Esophagus muscularis mucosa (tissue), 4 donors: ENCODE measurements around the gene SNHG17. TPM values are rescaled to one million over a fixed set of nuclear protein-coding genes. Genes with fewer than 3 reads are reported as not detected.
"Not testable (repeated sequence)": the region's sequence is repeated elsewhere in the genome, so short reads cannot be mapped to it uniquely, and the experiment has no call there.

Experiments
- DNase-seq: peaks from one replicate; pipeline ENCODE4 v3.0.0-alpha.2; 2017; ENCODE audit errors: extremely low spot score
- H3K27ac ChIP-seq, 4 donors: fragments of 200-600 bp; sonication (generic); replicated peaks in 1 of 4; 1 replicate in 3 of 4; 2 replicates in 1 of 4; pipeline ENCODE4 v1.5.1; 2016 to 2019; ENCODE audit warnings: mild to moderate bottlenecking in 1 of 4
- H3K27me3 ChIP-seq, 4 donors: fragments of 200-600 bp; sonication (generic); one replicate each; pipeline versions ENCODE4 v1.5.1 to v1.6.0; 2016 to 2019
- H3K36me3 ChIP-seq, 4 donors: fragments of 200-600 bp; sonication (generic); one replicate each; pipeline ENCODE4 v1.5.1; 2016 to 2019
- H3K4me1 ChIP-seq, 4 donors: fragments of 200-600 bp; sonication (generic); one replicate each; pipeline ENCODE4 v1.5.1; 2016 to 2019
- H3K4me3 ChIP-seq, 4 donors: fragments of 200-600 bp; sonication (generic); 1 replicate in 2 of 4; 2 replicates in 2 of 4; pipeline ENCODE4 v1.5.1; 2016 to 2019; ENCODE audit warnings: mild to moderate bottlenecking in 4 of 4, moderate library complexity in 1 of 4
- H3K9me3 ChIP-seq, 4 donors: fragments of 200-600 bp; sonication (generic); 1 replicate in 3 of 4; 2 replicates in 1 of 4; pipeline ENCODE4 v1.5.1; 2016 to 2019
- EP300 ChIP-seq: sonication (generic); formaldehyde crosslinking; IDR thresholded peaks from one replicate; pipeline ENCODE4 v1.6.1; 2017; ENCODE audit warnings: antibody characterized with exemption
- POLR2A ChIP-seq: fragments of 450-650 bp; IDR thresholded peaks from one replicate; pipeline ENCODE4 v1.6.1; 2017; ENCODE audit warnings: antibody characterized with exemption, moderate library complexity, mild to moderate bottlenecking, low read depth
- POLR2AphosphoS5 ChIP-seq, 2 donors: sonication (generic); formaldehyde crosslinking; IDR thresholded peaks; one replicate each; pipeline ENCODE4 v1.6.1; 2017; ENCODE audit warnings: antibody characterized with exemption in 2 of 2
- WGBS: methylation state at CpG from one replicate; pipeline ENCODE4 v1.1.5; 2018; 5-methylcytosine and 5-hydroxymethylcytosine counted together
- intact Hi-C: fragments of 100-400 bp; cut with DNase I; formaldehyde crosslinking; loops from one replicate; pipeline ENCODE4 v1.15.1; 2023
- total RNA-seq, 4 donors: library from RNA; depleted of rRNA; stranded (reverse); fragments of >200 nt; gene quantifications; one replicate each; pipeline versions ENCODE4 v1.1.0 to v1.2.1, GENCODE V29; 2016
- TF ChIP-seq, protein P1 (sequence below), 3 experiments: fragments of 200-600 bp in 2 of 3; fragments of 450-650 bp in 1 of 3; sonication (generic) in 2 of 3; IDR thresholded peaks; one replicate each; pipeline ENCODE4 v1.5.1; 2017 to 2019; ENCODE audit warnings: antibody characterized with exemption in 3 of 3, mild to moderate bottlenecking in 2 of 3, moderate library complexity in 1 of 3

SNHG17 gene
- total RNA-seq, 4 donors from 2014 or later: 12.8 to 19.4 (median 18.6) TPM

DNA sequence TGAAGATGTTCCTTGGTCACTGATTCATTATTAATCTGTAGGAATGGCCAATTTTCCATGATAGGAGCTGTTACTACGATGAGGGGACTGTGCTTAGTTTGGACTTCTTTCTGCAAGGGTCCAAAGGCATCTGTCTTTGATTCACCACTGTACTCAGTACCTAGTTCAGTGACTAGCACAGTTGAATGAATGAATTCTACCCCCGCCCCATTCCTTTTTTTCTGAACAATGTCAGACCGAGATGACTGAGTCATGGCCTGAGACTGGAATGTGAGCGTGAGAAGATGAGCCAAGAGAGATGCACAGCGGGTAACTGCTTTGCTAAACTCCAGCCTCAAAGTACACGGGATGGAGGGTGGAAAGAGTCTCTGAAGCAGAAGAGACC lies 419 bp upstream of the SNHG17 start:
- peaks cover 3 to 24% (median 17%) of the 10 kb centered on the region in 4 donors for H3K4me1 ChIP-seq
- H3K27ac ChIP-seq: peak overlapping the region in 1 of 4 donors; percentile 82
- H3K27me3 ChIP-seq: no peaks in the 10 kb centered on the region
- intact Hi-C loops: no loop called here
- peaks cover 13 to 38% (median 33%) of the 10 kb centered on the region in 4 donors for H3K36me3 ChIP-seq
- H3K4me3 ChIP-seq: peak overlapping the region in 2 of 4 donors; percentile 71 to 89
- TF ChIP-seq, protein P1, sequence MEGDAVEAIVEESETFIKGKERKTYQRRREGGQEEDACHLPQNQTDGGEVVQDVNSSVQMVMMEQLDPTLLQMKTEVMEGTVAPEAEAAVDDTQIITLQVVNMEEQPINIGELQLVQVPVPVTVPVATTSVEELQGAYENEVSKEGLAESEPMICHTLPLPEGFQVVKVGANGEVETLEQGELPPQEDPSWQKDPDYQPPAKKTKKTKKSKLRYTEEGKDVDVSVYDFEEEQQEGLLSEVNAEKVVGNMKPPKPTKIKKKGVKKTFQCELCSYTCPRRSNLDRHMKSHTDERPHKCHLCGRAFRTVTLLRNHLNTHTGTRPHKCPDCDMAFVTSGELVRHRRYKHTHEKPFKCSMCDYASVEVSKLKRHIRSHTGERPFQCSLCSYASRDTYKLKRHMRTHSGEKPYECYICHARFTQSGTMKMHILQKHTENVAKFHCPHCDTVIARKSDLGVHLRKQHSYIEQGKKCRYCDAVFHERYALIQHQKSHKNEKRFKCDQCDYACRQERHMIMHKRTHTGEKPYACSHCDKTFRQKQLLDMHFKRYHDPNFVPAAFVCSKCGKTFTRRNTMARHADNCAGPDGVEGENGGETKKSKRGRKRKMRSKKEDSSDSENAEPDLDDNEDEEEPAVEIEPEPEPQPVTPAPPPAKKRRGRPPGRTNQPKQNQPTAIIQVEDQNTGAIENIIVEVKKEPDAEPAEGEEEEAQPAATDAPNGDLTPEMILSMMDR (IDR thresholded peaks at IDR 0.05): peak in 1 of 3 experiments; percentile 2
- TF ChIP-seq POLR2AphosphoS5 (IDR thresholded peaks at IDR 0.05) (no peak), EP300 (no peak), POLR2A (no peak)
- no peak for DNase-seq
- 64% methylated on average over 6 of the region's 6 CpGs for WGBS
- H3K9me3 ChIP-seq: peaks cover 0 to 8% (median 0%) of the 10 kb centered on the region in 4 donors

DNA sequence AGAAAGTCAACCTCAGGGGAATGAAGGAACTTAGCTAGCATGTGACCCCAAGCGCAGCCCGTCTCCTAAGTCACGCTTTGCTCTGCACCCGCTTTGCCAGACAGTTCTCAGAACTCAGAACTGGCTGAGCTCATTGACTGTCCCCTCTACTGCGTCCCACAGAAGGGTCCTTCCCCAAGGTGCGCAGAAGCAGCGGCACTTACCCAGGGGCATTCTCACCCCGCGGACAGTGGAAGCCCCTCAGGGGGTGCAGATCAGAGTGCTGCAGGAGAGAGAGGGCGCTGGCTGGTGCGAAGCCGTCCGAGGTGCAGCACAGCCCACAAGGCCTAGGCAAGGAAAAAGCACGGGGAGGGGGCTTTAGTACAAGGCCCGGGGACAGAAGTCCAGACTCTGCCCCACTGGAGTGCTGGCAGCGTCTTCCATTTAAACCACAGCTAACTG lies 807 bp downstream of the SNHG17 start:
- 4% methylated on average over 12 of the region's 16 CpGs for WGBS
- H3K4me1 ChIP-seq: peaks cover 3 to 24% (median 17%) of the 10 kb centered on the region in 4 donors
- H3K36me3 ChIP-seq: peaks cover 17 to 51% (median 46%) of the 10 kb centered on the region in 4 donors
- TF ChIP-seq POLR2A (no peak), POLR2AphosphoS5 (IDR thresholded peaks at IDR 0.05) (no peak), EP300 (no peak)
- TF ChIP-seq, protein P1 (IDR thresholded peaks at IDR 0.05): no peak
- intact Hi-C loops: no loop called here
- H3K27me3 ChIP-seq: no peaks in the 10 kb centered on the region
- peak overlapping the region; percentile 82 to 87 (median 84) for H3K27ac ChIP-seq
- DNase-seq: no peak
- peak overlapping the region; percentile 60 to 89 (median 73) for H3K4me3 ChIP-seq
- H3K9me3 ChIP-seq: peaks cover 0 to 8% (median 0%) of the 10 kb centered on the region in 4 donors

DNA sequence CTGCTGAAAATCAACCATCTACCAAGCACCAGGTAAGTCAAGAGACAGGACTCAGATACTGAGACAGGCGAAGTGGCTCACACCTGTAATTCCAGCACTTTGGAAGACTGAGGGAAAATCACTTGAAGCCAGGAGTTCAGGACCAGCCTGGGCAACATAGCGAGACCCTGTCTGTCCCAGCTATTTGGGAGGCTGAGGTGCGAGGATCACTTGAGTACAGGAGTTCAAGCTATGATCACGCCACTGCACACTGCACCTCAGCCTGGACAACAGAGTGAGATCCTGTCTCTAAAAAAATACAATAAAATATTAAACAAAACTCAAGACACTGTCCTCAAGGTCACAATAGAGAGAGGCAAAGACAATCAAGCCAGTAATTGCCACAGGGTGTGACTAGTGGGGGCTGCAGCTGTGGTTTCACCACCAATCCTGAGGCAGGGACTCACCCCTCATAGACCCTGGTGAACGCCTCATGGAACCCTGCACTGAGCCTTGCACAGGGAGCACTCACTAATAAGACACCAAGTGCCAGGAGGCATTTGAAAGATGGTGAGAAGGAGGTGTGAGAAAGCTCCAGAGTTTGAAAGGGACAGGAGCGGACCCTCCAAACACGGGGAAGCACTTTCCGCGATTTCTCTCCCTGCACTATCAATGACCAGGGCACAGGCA lies 1.7 kb downstream of the SNHG17 start:
- no peaks in the 10 kb centered on the region for H3K27me3 ChIP-seq
- H3K36me3 ChIP-seq: peaks cover 26 to 59% (median 55%) of the 10 kb centered on the region in 4 donors
- H3K4me1 ChIP-seq: peaks cover 3 to 24% (median 17%) of the 10 kb centered on the region in 4 donors
- TF ChIP-seq POLR2A: no peak
- TF ChIP-seq, protein P1 (IDR thresholded peaks at IDR 0.05): no peak
- no peak for TF ChIP-seq POLR2AphosphoS5 (IDR thresholded peaks at IDR 0.05)
- no peak for TF ChIP-seq EP300
- intact Hi-C loops: no loop called here
- no peak for DNase-seq
- peak overlapping the region; percentile 60 to 89 (median 73) for H3K4me3 ChIP-seq
- WGBS: 85% methylated on average over 9 of the region's 9 CpGs
- H3K27ac ChIP-seq: peak overlapping the region in 2 of 4 donors; percentile 82 to 85
- H3K9me3 ChIP-seq: peaks cover 0 to 8% (median 0%) of the 10 kb centered on the region in 4 donors

DNA sequence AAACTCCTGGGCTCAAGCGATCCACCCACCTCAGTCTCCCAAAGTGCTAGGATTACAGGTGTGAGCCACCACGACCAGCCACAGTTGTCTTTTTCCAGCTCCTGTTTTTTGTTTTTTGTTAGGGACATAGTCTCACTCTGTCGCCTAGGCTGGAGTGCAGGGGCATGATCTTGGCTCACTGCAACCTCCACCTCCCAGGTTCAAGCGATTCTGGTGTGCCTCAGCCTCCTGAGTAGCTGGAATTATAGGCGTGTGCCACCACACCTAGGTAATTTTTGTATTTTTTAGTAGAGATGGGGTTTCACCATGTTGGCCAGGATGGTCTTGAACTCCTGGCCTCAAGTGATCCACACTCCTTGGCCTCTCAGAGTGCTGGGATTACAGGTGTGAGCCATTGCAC lies 2.3 kb downstream of the SNHG17 start:
- intact Hi-C loops, H3K9me3 ChIP-seq, H3K27ac ChIP-seq, DNase-seq, H3K4me3 ChIP-seq, H3K27me3 ChIP-seq: not testable (repeated sequence)
- H3K4me1 ChIP-seq: peaks cover 3 to 30% (median 17%) of the 10 kb centered on the region in 4 donors
- WGBS: 93% methylated on average over 5 of the region's 5 CpGs
- H3K36me3 ChIP-seq: peaks cover 31 to 65% (median 60%) of the 10 kb centered on the region in 4 donors

DNA sequence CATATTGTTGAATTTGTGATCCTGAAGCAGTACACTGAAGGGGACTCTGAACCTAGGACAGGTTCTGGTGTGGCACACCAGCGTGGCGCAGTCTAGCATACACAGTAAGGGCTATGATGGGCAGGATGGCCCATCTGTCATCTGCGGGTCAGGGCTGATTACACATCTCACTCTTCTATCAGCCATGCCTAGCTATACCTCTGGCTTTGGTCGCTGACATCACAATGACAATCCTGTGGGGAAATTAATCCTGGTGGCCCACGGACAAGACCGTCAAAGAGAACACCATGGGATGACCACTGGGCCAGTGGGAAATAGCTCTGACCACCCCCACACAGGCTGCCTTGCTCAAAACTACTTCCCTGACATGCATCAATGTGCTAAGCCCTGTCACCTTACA lies 2.8 kb downstream of the SNHG17 start:
- Histone ChIP-seq H3K27me3 (no peaks in the 10 kb centered on the region), H3K4me1 (peaks cover 3 to 33% (median 17%) of the 10 kb centered on the region in 4 donors), H3K36me3 (peaks cover 32 to 71% (median 66%) of the 10 kb centered on the region in 4 donors), H3K9me3 (peaks cover 0 to 8% (median 0%) of the 10 kb centered on the region in 4 donors), H3K27ac (no peak overlapping the region), H3K4me3 (no peak overlapping the region)
- intact Hi-C loops: no loop called here
- no peak for DNase-seq
- WGBS: 100% methylated on average over 3 of the region's 6 CpGs
- TF ChIP-seq, protein P1 (IDR thresholded peaks at IDR 0.05): no peak
- TF ChIP-seq POLR2A: no peak
- TF ChIP-seq EP300: no peak
- TF ChIP-seq POLR2AphosphoS5 (IDR thresholded peaks at IDR 0.05): no peak
